H9 (cell line): ENCODE measurements around the gene ARAP1. TPM values are rescaled to one million over a fixed set of nuclear protein-coding genes. Genes with fewer than 3 reads are reported as not detected.

Experiments
- DNase-seq: peaks from one replicate; pipeline ENCODE4 v3.0.0-alpha.2; 2017
- H2AFZ ChIP-seq: one replicate; pipeline ENCODE4 v1.6.1; 2013; ENCODE audit warnings: mild to moderate bottlenecking, low read length, control low read depth, moderate library complexity
- H2AK5ac ChIP-seq: 2 replicates; pipeline ENCODE4 v1.6.1; 2013; ENCODE audit warnings: low read length, control low read depth, mixed read lengths; ENCODE audit not compliant: insufficient read length
- H2BK120ac ChIP-seq: one replicate; pipeline ENCODE4 v1.6.1; 2013; ENCODE audit warnings: low read depth, mild to moderate bottlenecking, low read length, control low read depth, inconsistent platforms; ENCODE audit not compliant: poor library complexity, severe bottlenecking
- H2BK12ac ChIP-seq: 2 replicates; pipeline ENCODE4 v1.6.1; 2013; ENCODE audit warnings: low read length, control low read depth, mixed read lengths, low read depth; ENCODE audit not compliant: insufficient read length
- H2BK15ac ChIP-seq: 2 replicates; pipeline ENCODE4 v1.6.1; 2013; ENCODE audit warnings: low read depth, low read length, control low read depth
- H2BK20ac ChIP-seq: one replicate; pipeline ENCODE4 v1.6.1; 2013; ENCODE audit warnings: low read depth, mild to moderate bottlenecking, low read length, control low read depth, inconsistent platforms; ENCODE audit not compliant: poor library complexity, severe bottlenecking
- H2BK5ac ChIP-seq: 2 replicates; pipeline ENCODE4 v1.6.1; 2013; ENCODE audit warnings: low read length, control low read depth, mixed read lengths; ENCODE audit not compliant: insufficient read length
- H3K14ac ChIP-seq: 2 replicates; pipeline ENCODE4 v1.6.1; 2013; ENCODE audit warnings: low read length, control low read depth; ENCODE audit not compliant: insufficient read depth
- H3K18ac ChIP-seq: 2 replicates; pipeline ENCODE4 v1.6.1; 2013; ENCODE audit warnings: low read depth, mild to moderate bottlenecking, mixed read lengths, low read length, control low read depth; ENCODE audit not compliant: insufficient read length
- H3K23ac ChIP-seq: 2 replicates; pipeline ENCODE4 v1.6.1; 2013; ENCODE audit warnings: low read length, control low read depth, mixed read lengths, low read depth; ENCODE audit not compliant: insufficient read length
- H3K23me2 ChIP-seq: 2 replicates; pipeline ENCODE4 v1.6.1; 2013; ENCODE audit warnings: low read depth, mild to moderate bottlenecking, mixed read lengths, low read length, control low read depth; ENCODE audit not compliant: insufficient read length, poor library complexity, severe bottlenecking
- H3K27ac ChIP-seq: 2 replicates; pipeline ENCODE4 v1.5.1; 2013; ENCODE audit warnings: low read length, control low read depth, mixed read lengths, low read depth; ENCODE audit not compliant: insufficient read length
- H3K27me3 ChIP-seq: 2 replicates; pipeline ENCODE4 v1.6.1; 2013; ENCODE audit warnings: low read length, control low read depth, inconsistent platforms; ENCODE audit not compliant: insufficient read depth
- H3K4ac ChIP-seq: 2 replicates; pipeline ENCODE4 v1.6.1; 2013; ENCODE audit warnings: low read depth, mild to moderate bottlenecking, control low read depth, inconsistent platforms, low read length, moderate library complexity
- H3K4me1 ChIP-seq: 2 replicates; pipeline ENCODE4 v1.6.1; 2013; ENCODE audit warnings: low read length, control low read depth, inconsistent platforms; ENCODE audit not compliant: insufficient read depth
- H3K4me2 ChIP-seq: 2 replicates; pipeline ENCODE4 v1.6.1; 2013; ENCODE audit warnings: low read length, control low read depth, mixed read lengths; ENCODE audit not compliant: insufficient read length, insufficient read depth
- H3K56ac ChIP-seq: 2 replicates; pipeline ENCODE4 v1.6.1; 2013; ENCODE audit warnings: low read depth, mild to moderate bottlenecking, mixed read lengths, low read length, control low read depth; ENCODE audit not compliant: insufficient read length
- H3K79me1 ChIP-seq: 2 replicates; pipeline ENCODE4 v1.6.1; 2013; ENCODE audit warnings: low read depth, mild to moderate bottlenecking, moderate library complexity, low read length, control low read depth, inconsistent platforms; ENCODE audit not compliant: insufficient read depth, poor library complexity, severe bottlenecking
- H3K79me2 ChIP-seq: 2 replicates; pipeline ENCODE4 v1.6.1; 2013; ENCODE audit warnings: low read length, control low read depth, inconsistent platforms; ENCODE audit not compliant: insufficient read depth
- H3K9ac ChIP-seq: 2 replicates; pipeline ENCODE4 v1.6.1; 2013; ENCODE audit warnings: low read length, control low read depth, mixed read lengths; ENCODE audit not compliant: insufficient read length; ENCODE audit errors: extremely low read depth
- H3K9me3 ChIP-seq: one replicate; pipeline ENCODE4 v1.6.1; 2013; ENCODE audit warnings: low read depth, low read length, inconsistent platforms; ENCODE audit not compliant: control insufficient read depth
- H3T11ph ChIP-seq: one replicate; pipeline ENCODE4 v1.6.1; 2013; ENCODE audit warnings: mild to moderate bottlenecking, low read length, control low read depth, inconsistent platforms
- H4K20me1 ChIP-seq: one replicate; pipeline ENCODE4 v1.6.1; 2013; ENCODE audit not compliant: control insufficient read depth, insufficient read length, insufficient read depth
- H4K5ac ChIP-seq: 2 replicates; pipeline ENCODE4 v1.6.1; 2013; ENCODE audit warnings: low read depth, mild to moderate bottlenecking, mixed read lengths, low read length, control low read depth; ENCODE audit not compliant: insufficient read length
- H4K8ac ChIP-seq: replicated peaks from 2 replicates; pipeline ENCODE4 v1.6.1; 2013; ENCODE audit warnings: low read length, control low read depth, mixed read lengths, low read depth; ENCODE audit not compliant: insufficient read length
- H4K91ac ChIP-seq: 2 replicates; pipeline ENCODE4 v1.6.1; 2013; ENCODE audit warnings: low read depth, mild to moderate bottlenecking, moderate library complexity, mixed read lengths, low read length, control low read depth; ENCODE audit not compliant: insufficient read length
- H3K27ac Mint-ChIP-seq, 3 experiments: 2 replicates in 2 of 3; 3 replicates in 1 of 3; pipeline ENCODE4 v1.8.0; 2020 to 2021; ENCODE audit warnings: mixed read lengths in 3 of 3, mild to moderate bottlenecking in 1 of 3, moderate library complexity in 1 of 3
- H3K27me3 Mint-ChIP-seq: 2 replicates; pipeline ENCODE4 v1.8.0; 2021; ENCODE audit warnings: low read depth, mild to moderate bottlenecking, moderate library complexity, mixed read lengths
- H3K36me3 Mint-ChIP-seq, 3 experiments: 2 replicates in 2 of 3; 3 replicates in 1 of 3; pipeline ENCODE4 v1.8.0; 2020 to 2021; ENCODE audit warnings: low read depth in 3 of 3, mixed read lengths in 3 of 3; ENCODE audit not compliant: insufficient read depth in 1 of 3
- H3K4me1 Mint-ChIP-seq, 2 experiments: 2 replicates each; pipeline ENCODE4 v1.8.0; 2020; ENCODE audit warnings: mixed read lengths in 2 of 2
- H3K4me3 Mint-ChIP-seq, 2 experiments: 2 replicates in 1 of 2; 3 replicates in 1 of 2; pipeline ENCODE4 v1.8.0; 2020 to 2021; ENCODE audit warnings: mild to moderate bottlenecking in 2 of 2, mixed read lengths in 2 of 2, moderate library complexity in 1 of 2
- H3K9me3 Mint-ChIP-seq, 2 experiments: 2 replicates in 1 of 2; 3 replicates in 1 of 2; pipeline ENCODE4 v1.8.0; 2020; ENCODE audit warnings: mild to moderate bottlenecking in 2 of 2, mixed read lengths in 2 of 2, moderate library complexity in 1 of 2
- CTCF ChIP-seq: fragments of 200-600 bp; sonication (generic); conservative IDR thresholded peaks from 3 replicates; pipeline ENCODE4 v1.8.0; 2021; ENCODE audit warnings: antibody characterized with exemption, mild to moderate bottlenecking
- WGBS: extraction: QIAGEN DNeasy Blood & Tissue Kit; methylation state at CpG from one replicate; pipeline ENCODE4 v1.1.7; 2013; ENCODE audit warnings: missing lambda C conversion rate, low lambda C conversion rate, mixed read lengths; ENCODE audit not compliant: insufficient read length; ENCODE audit errors: extremely low coverage; 5-methylcytosine and 5-hydroxymethylcytosine counted together
- total RNA-seq: library from RNA; stranded (reverse); gene quantifications from 2 replicates; pipeline ENCODE4 v1.2.1, GENCODE V29; 2021

Gene ARAP1
- total RNA-seq, 1 experiment from 2014 or later, result 59.4 TPM

GRCh38 chr11:72652873-72653630 is 99.2 kb downstream of the ARAP1 start:
- DNase-seq, result peak; percentile 92
- Histone ChIP-seq H3K27me3 (no peaks in the 10 kb centered on the region), H2BK120ac (no peak overlapping the region), H3K56ac (no peak overlapping the region), H3K27ac (no peak overlapping the region), H3K79me1 (no peaks in the 10 kb centered on the region), H3K4me2 (no peak overlapping the region), H4K8ac (no peak overlapping the region), H3K14ac (no peak overlapping the region), H3K23ac (no peak overlapping the region), H3K23me2 (no peaks in the 10 kb centered on the region), H4K5ac (no peak overlapping the region), H3K79me2 (no peaks in the 10 kb centered on the region), H2AFZ (no peak overlapping the region), H4K20me1 (no peaks in the 10 kb centered on the region), H3K4ac (no peak overlapping the region), H3K4me1 (no peaks in the 10 kb centered on the region), H3T11ph (no peak overlapping the region), H3K9me3 (no peaks in the 10 kb centered on the region), H2BK5ac (no peak overlapping the region), H2BK15ac (no peak overlapping the region), H3K18ac (no peak overlapping the region), H2BK12ac (no peak overlapping the region), H2AK5ac (no peak overlapping the region), H3K9ac (no peak overlapping the region), H2BK20ac (no peak overlapping the region), H4K91ac (no peak overlapping the region)
- peaks cover 17 to 30% of the 10 kb centered on the region in 2 experiments for H3K4me1 Mint-ChIP-seq
- no peaks in the 10 kb centered on the region for H3K36me3 Mint-ChIP-seq
- no peak for TF ChIP-seq CTCF
- H3K9me3 Mint-ChIP-seq, result no peaks in the 10 kb centered on the region
- peak overlapping the region in 1 of 3 experiments; percentile 13; a peak in 3 of 7 replicates for H3K27ac Mint-ChIP-seq
- no CpG with 5 or more reads among the region's 13 CpGs for WGBS
- peak overlapping the region in 1 of 2 experiments; percentile 5; a peak in 1 of 5 replicates for H3K4me3 Mint-ChIP-seq
- peaks cover 26% of the 10 kb centered on the region for H3K27me3 Mint-ChIP-seq
